NCI-H2196 (cell line): ENCODE data around the gene CUEDC2.

ENCODE experiments used
- DNase-seq: peaks from one replicate; lab custom pipeline; 2025; ENCODE audit not compliant: unreplicated experiment; lab: John Stamatoyannopoulos, UW

The CUEDC2 gene

DNA sequence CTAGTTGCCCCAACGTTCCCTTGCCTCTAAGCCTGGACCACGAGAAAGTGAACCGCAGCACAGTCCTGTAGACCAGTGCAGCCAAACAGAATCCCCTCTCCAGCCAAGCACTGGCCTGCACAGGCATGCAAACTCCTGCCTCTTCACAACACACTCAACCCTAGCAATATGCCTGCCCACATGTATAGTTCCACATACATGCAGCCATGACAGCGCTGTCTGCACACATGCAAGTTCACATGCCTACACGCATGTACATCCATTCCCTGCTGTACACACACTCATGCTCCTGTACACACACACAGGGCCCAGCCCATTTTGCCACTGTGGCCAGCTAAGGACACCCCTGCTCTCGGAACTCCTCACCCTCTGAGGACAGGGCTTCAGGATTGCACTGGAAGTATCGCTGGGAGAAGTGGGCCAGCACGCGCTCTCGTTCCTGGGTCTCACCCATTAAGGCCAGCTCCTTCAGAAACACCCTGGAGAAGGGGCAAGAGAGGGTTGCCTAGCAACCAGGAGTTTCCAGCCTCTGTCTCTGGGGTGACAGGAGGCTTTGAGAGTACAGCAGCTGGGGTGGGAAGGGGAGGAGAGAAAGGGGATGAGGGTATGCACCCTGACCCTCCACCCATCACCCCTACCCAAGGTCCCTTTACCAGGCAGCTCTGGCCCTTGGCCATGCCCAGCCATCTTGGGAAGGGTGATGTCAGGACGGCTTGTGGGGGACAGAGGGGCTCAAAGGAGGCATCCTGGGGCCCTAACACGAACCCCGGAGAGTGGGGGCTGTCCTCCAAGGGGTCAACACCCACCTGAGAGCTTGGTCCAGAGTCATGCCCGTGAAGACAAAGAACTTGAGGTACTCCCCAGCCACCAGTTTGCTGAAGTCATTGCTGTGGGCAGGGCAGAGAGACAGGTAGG is 20.8 kb downstream of the CUEDC2 start:
- no peak for DNase-seq

DNA sequence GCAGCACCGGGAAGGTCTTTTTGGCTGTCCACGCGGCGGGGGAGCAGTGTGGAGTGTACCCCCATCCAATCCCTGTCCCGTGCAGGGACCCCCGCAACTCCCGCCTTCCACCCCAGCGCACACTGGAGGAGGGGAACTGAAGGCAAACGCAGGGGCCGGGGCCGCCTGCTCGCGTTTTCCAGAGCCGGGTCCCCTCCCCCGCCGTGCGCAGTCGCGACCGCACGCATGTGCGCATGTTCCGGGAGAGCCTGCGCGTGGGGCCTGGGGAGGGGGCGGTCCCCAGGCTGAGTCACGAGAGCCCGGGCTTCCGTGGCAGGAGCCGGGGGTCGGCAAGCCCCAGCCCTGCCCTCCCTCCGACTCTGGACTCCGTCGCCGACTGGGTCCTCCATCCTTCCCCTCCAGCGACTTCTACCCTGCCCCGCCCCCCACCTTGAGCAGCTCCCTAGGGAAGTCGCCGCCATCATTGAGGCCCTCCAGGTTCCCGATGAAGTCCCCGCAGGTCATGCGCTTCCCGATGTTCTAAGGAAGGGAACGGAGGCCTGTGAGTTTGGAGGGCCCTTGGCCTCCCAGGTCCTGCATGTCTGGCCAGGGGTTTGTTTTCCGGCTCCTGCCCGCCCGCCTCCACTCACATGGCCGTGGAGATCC is 21.8 kb downstream of the CUEDC2 start:
- DNase-seq = no peak

DNA sequence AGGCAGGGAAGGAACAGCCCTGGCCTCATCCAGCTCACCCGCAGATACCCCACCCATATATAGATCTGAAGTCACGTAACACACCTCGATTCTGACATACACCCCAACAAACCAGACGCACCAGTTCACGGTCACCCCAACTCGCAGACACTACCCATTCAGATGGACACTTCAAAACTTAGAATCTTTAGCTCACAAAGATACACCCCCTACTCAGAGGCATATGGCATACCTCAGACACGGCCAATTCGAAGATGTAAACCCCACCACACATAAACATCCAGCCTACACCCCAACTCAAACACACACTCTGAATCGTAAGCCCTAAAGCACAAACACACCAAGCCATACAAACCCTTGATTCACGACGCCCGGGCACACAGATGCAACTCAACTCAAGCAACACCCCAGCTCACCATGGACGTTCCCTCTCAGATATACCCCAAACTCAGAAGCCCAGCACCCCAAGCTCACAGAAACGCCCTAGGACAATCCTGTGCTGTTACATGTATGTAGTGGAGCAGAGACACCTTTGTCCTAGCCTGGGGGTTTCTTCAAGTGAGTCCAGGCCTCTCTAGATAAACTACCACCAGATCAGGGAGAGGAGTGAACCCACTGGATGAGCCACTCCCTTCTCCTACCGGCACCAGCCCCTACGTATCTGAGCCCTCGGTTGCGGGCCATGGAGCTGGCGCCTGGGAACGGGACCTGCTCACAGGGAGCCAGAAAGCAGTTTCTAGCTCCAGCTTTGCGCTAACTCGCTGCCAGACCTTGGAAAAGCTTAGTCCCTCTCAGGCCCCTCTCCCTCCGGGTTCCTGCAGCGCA is 22.6 kb downstream of the CUEDC2 start:
- DNase-seq = no peak

DNA sequence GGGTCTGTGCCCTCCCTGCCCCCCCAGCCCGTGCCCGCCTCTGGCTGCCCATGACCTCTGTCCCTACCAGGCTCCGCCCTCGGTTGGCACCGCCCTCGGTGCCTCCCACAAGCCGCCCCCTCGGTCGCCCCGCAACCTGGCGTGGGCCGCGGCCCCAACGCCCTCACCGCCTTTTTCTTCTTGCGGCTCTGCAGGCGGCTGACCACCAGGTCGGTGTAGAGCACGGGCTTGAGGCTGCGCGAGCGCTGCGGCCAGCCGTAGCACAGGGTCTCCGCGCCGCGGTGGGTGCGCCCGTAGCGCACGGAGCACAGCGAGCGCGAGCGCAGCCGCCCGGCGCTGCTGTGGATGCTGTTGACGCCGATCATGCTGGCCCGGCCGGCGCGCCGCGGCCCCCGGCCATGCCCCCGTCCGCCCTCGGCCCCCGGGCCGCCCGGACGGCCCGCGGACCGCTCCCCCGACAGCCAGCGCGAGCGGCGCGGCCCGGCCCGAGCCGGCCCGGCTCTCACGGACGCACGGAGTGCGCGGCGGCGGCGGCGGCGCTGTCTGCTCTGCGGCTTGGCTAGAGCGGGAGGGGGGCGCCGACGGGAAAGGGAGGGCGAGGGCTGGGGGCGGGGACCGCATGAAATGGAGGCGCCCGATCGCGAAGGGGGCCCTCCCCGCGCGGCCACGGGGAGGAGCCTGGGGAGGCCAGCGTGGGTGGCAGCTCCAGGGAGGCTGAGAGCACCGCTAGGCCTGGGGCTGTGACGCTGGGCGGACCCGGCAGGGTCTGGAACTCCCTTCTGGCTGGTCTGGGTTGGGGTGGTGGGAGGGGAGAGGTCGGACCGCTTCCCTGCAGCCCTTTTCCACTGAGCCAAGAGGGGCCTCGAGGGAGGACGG is 23.4 kb downstream of the CUEDC2 start:
- DNase-seq = peak; percentile 16

DNA sequence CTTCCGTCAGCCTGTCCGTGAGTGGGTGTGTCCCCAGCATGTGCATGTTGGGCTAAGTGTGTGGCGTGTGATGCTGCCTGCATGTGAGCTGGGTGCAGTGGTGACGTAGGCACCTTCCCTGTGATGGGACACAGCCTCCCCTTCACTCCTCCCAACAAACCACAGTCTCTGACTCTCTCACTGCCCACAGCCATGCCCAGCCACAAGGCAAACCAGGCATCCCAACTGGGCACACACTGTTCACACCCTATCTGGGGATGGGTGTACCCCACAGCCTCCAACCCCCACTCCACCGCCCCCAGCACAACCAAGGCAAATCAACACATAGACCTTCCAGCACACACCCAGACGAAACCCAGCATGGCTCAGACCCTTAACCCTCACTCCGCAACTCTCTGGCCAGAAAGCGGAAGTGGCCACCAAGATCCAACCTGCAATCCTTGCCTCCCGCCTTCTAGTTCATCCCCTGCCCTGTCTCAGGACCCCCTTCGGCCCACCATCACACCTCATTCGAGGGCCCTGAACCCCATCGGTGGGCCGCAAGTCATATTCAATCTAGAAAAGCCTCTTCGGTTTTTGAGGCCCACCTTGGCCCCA is 24.1 kb downstream of the CUEDC2 start:
- no peak for DNase-seq

DNA sequence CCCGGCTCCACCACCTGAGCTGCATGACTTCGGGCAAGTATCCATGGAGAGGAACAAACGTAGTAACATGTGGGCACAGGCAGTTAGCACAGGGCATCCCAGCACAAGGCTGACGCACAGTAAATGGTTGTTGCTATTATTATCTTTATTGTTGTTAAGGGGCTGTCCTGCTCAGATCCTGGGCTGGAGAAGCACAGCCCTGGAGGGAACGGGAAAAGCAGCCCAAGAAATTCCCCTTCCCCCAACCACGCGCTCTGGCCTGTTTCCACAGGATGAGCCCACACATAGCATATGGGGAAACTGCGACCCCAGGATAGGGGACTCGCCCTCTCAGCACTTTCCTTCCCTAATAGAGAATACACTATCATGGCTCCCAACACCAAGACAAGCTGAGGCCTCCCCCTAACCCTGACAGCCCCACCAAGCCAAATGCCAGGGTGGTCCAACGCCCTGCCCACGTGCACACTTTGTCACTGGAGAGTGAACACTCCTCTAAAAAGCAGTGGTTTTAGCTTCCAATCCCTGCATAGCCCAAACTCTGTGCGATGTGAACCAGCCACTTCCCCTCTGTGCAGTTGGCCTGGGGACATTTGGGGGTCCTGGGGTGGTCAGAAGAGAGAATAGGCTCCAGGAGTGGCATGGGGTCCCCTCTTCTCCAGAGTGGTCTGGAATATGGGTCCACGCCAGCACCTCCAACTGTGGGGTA is 24.8 kb downstream of the CUEDC2 start:
- DNase-seq = no peak

DNA sequence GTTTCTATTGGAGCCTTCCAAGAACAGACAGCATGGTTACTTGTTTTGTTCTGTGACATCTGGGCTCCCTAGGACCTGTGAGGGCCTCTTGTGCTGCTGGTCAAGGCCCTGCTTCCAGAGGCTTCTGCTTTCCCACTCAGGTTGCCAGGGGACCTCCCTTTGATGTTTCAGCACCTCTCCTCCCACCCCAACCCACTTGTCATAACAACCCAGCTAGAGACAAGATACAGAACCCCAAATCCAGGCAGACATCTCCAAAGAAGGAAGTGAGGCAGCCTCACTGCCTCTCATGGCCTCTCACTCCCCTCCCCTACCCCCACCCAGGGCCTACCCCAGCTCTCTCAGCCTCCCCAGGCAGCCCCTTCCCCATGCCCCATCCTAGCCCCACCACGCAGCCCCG is 25.6 kb downstream of the CUEDC2 start:
- DNase-seq = no peak

DNA sequence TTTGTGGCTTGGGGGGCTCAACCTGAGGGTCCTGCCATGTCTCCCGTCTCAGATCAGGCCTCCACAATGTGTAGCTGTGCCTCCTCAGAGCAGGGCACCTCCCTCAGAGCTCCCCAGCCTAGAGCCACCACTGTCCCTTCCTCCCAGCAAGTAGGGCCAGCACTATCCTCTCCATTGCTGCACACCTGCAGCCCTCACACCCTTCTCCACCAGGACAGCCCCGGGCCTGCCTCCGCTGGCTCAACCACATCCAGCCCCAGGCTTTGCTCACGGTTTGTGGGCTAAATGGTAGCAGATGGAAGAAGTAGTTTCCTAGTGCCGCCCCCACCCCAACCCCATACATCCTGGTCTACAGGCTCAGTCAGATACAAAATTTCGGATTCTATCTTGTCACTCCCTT is 26.7 kb downstream of the CUEDC2 start:
- no peak for DNase-seq

DNA sequence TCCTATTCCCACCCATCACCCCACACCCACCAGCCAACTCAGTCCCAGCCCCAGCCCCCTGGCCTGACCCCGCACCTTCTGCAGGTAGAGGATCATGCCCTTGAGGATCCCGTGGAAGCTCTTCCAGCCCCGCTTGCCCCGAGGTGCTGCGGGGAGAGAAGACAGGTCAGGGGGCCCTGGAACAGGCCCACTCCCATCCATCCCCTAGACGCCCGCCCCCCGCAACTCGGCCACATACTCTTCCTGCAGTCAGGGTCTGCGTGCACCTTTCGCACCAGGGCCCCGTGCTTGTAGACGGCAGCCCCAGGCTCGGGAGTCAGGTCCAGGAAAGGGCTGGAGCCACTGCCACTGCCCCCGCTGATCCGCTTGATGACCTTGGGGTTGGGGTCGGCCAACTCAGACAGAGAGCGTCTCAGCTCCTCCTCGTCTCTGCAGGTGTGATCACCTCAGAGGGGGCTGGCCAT is 27.2 kb downstream of the CUEDC2 start:
- no peak for DNase-seq

DNA sequence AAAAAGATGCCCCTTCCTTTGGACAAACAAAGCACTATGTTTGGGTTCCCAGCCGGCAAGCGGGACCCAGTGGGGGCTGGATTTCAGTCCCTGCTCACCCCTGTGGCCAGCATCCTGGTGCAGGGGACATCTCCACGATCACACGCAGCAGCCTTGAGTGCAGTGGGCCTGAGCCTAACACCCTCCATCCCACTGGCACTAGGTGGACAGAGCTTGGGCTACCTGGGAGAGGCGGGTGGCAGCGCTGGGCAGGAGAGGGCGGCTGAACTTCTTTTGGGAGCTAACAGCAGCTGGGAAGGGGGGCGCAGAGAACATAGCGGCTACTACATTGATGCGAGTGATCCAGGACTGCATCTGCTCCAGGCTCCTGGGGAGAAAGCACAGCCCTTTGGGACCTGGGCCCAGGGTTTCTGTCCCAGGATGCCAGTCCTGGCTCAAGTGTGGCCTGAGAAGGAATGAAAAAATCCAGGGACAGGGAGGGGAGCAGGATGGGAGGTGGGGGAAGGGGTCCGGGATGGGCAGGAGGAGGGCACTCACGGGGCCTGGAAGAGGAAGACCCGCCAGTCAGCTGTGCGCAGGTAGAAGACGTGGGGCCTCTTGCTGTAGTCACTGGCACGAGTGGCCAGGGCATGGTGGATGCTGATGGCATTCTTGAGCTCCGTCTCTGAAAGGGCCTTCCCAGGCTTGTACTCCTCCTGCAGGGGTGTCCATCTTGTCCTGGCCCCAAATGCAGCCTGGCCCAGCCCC is 27.8 kb downstream of the CUEDC2 start:
- no peak for DNase-seq

DNA sequence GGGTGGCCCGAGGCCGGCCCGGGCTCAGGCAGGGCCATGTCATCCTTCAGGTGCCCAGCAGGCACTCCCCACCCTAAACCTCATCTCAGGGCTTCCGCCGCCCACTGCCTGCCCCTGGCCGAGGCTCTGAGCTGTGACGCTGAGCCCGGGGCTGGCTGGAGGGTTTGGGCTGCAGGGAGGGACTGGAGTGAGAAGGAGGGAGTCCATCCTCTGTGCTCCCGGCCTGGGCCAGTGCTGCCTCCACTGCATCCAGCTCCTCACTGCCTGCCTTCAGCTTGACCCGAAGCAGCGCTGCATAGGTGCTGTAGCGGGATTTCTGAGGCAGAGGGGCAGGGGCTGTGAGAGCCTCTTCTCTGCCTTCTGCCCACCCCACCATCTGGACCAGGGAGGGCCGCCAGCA is 29.3 kb downstream of the CUEDC2 start:
- no peak for DNase-seq

DNA sequence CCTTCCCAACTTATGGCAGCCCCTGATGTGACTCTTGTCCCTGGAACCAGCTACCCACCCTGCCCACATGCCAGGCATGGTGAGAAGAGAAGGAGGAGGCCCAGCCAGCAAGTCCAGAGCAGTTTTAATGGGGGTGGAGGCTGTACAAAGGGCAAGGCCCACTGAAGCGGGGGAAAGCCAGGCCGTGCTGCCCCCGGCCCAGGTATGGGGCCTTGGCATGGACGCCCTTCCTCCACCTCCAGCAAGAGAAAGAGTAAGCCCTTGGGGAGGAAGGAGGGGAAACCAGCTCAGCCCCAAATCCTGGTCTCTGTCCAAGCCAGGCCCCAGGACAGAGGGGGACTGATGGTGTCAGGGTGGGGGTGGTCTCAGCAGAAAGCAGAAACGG is 29.9 kb downstream of the CUEDC2 start:
- no peak for DNase-seq

DNA sequence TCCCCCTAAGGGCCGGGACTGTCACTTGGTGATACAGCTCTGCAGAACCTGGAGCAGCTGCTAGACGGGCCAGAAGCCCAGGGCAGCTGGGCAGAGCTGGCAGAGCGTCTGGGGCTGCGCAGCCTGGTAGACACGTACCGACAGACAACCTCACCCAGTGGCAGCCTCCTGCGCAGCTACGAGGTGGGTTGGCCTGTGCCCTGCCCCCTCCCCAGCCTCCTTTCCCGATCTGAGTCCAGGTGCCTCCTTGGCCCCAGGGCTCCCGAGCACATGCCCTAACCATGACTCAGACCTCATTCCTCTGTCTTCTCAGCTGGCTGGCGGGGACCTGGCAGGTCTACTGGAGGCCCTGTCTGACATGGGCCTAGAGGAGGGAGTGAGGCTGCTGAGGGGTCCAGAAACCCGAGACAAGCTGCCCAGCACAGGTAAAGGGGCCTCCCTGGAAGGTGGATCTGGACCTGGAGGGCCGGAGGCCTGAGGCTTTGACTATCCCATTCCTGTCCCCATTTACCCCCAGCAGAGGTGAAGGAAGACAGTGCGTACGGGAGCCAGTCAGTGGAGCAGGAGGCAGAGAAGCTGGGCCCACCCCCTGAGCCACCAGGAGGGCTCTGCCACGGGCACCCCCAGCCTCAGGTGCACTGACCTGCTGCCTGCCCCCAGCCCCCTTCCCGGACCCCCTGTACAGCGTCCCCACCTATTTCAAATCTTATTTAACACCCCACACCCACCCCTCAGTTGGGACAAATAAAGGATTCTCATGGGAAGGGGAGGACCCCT is 30.5 kb downstream of the CUEDC2 start:
- DNase-seq = no peak

DNA sequence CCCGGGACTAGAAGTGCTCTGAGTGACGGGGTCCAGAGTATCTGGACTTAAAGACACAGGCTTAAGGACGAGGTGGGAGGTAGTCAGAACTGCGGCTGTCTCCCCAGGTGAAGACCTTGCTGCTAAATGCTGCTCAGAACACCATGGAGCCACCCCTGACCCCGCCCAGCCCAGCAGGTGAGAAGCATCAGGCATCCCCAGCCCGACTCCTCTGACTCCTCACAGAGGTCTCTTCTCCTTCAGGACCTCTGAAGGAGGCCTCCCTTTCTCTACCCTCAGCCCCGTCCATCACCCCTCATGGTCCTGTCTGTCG is 31.1 kb downstream of the CUEDC2 start:
- DNase-seq = no peak

DNA sequence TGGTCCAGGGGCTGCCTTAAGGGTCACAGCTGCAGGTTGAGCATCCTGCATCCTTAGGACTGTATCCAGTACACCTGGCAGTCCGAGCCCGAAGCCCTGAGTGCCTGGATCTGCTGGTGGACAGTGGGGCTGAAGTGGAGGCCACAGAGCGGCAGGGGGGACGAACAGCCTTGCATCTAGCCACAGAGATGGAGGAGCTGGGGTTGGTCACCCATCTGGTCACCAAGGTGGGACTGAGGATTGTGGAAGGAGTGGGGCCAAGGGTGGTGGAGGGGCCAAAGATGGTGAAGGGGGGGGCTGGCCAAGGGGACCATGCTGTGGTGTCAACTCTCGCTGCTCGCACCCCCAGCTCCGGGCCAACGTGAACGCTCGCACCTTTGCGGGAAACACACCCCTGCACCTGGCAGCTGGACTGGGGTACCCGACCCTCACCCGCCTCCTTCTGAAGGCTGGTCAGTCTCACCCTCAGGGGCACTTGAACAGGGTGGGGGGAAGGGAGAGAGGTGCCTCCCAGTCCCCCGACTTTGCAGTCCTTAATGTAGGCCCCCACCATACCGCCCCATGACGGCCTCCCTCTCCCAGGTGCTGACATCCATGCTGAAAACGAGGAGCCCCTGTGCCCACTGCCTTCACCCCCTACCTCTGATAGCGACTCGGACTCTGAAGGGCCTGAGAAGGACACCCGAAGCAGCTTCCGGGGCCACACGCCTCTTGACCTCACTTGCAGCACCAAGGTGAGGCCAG is 31.6 kb downstream of the CUEDC2 start:
- no peak for DNase-seq

DNA sequence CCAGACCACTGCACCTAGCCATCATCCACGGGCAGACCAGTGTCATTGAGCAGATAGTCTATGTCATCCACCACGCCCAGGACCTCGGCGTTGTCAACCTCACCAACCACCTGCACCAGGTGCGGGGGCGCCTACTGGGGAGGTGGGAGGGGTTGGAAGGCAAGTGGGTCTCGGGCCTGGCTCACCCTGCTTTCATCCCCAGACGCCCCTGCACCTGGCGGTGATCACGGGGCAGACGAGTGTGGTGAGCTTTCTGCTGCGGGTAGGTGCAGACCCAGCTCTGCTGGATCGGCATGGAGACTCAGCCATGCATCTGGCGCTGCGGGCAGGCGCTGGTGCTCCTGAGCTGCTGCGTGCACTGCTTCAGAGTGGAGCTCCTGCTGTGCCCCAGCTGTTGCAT is 32.3 kb downstream of the CUEDC2 start:
- no peak for DNase-seq

DNA sequence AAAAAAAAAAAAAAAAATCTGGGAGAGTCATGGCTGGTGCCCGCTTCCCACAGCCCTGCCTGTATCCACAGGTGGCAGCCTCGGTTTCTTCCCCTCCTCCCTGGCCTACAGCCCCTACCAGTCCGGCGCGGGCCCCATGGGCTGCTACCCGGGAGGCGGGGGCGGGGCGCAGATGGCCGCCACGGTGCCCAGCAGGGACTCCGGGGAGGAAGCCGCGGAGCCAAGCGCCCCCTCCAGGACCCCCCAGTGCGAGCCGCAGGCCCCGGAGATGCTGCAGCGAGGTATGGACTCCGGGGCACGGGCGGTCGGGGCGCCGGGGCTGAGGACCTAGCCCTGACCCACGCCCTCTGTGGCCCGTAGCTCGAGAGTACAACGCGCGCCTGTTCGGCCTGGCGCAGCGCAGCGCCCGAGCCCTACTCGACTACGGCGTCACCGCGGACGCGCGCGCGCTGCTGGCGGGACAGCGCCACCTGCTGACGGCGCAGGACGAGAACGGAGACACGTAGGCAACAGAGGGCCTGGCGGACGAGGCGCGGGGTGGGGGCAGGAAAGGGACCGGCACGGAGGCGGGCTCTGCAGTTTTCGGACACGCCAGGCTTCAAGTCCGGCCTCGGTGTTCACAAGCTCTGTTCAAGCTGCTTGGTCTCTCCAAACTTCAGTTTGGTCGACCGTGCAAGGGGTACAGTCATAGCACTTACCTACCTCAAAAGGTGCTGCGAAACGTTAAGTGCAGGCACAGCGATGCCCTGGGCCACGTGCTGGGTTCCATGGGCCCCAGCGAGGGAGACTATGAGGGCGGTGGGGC is 33.0 kb downstream of the CUEDC2 start:
- peak; percentile 76 for DNase-seq
